H1 (cell line): ENCODE measurements around the gene PRXL2B. TPM values are rescaled to one million over a fixed set of nuclear protein-coding genes. Genes with fewer than 3 reads are reported as not detected.
A peak's percentile ranks its signal among the peaks of the same experiment; 100 is the strongest.

ENCODE experiments used
- CTCF ChIA-PET: fragments of 300-600 bp; sonication (Branson Sonifier 250); formaldehyde crosslinking; loops from one replicate; lab custom pipeline; 2021; ENCODE audit not compliant: partially characterized antibody; lab: Charles Lee
- POLR2A ChIA-PET: fragments of 300-600 bp; sonication (Branson Sonifier 250); formaldehyde crosslinking; loops from one replicate; lab custom pipeline; 2021; ENCODE audit warnings: inconsistent platforms; ENCODE audit not compliant: partially characterized antibody; lab: Charles Lee
- DNase-seq, 2 experiments: peaks; one replicate each; pipeline versions ENCODE4 v3.0.0 to v3.0.0-alpha.2; 2010 to 2022; ENCODE audit warnings: low spot score in 2 of 2, low read depth in 1 of 2, mixed read lengths in 1 of 2
- FAIRE-seq: peaks from 2 replicates; lab custom pipeline; 2011; peaks lifted over from hg19 to GRCh38; lab: Jason Lieb, UNC
- H2AFZ ChIP-seq: 2 replicates; pipeline ENCODE4 v1.8.1; 2012; ENCODE audit warnings: low read length, inconsistent platforms
- H2AK5ac ChIP-seq: 2 replicates; pipeline ENCODE4 v1.6.1; 2013; ENCODE audit warnings: low read depth, low read length
- H2BK120ac ChIP-seq: replicated peaks from 2 replicates; pipeline ENCODE3; 2013; ENCODE audit warnings: low read depth, low read length, inconsistent platforms
- H2BK12ac ChIP-seq: 2 replicates; pipeline ENCODE4 v1.6.1; 2013; ENCODE audit warnings: low read depth, low read length
- H2BK15ac ChIP-seq: 2 replicates; pipeline ENCODE4 v1.6.1; 2013; ENCODE audit warnings: low read length
- H2BK20ac ChIP-seq: 2 replicates; pipeline ENCODE4 v1.6.1; 2013; ENCODE audit warnings: low read length
- H2BK5ac ChIP-seq: 2 replicates; pipeline ENCODE4 v1.6.1; 2013; ENCODE audit warnings: low read depth, low read length
- H3K14ac ChIP-seq: 2 replicates; pipeline ENCODE4 v1.6.1; 2013; ENCODE audit warnings: inconsistent platforms; ENCODE audit not compliant: insufficient read length
- H3K18ac ChIP-seq: 2 replicates; pipeline ENCODE4 v1.6.1; 2013; ENCODE audit warnings: low read length; ENCODE audit errors: extremely low read depth
- H3K23ac ChIP-seq: 2 replicates; pipeline ENCODE4 v1.6.1; 2013; ENCODE audit warnings: inconsistent platforms; ENCODE audit not compliant: insufficient read length
- H3K23me2 ChIP-seq: 2 replicates; pipeline ENCODE4 v1.6.1; 2013; ENCODE audit warnings: low read depth, low read length
- H3K27ac ChIP-seq: 2 replicates; pipeline ENCODE4 v1.6.1; 2011; ENCODE audit warnings: low read depth, low read length, inconsistent platforms
- H3K27me3 ChIP-seq, 4 experiments: replicated peaks in 1 of 4; 1 replicate in 1 of 4; 2 replicates in 3 of 4; pipeline versions ENCODE4 v1.6.1 to v1.8.1; 2011 to 2013; ENCODE audit warnings: low read length in 3 of 4, mild to moderate bottlenecking in 3 of 4, inconsistent platforms in 2 of 4, mixed read lengths in 2 of 4, moderate library complexity in 1 of 4; ENCODE audit not compliant: control insufficient read depth in 3 of 4, insufficient read depth in 3 of 4; ENCODE audit errors: extremely low read depth in 1 of 4
- H3K36me3 ChIP-seq, 4 experiments: 2 replicates each; pipeline versions ENCODE4 v1.6.1 to v1.8.1; 2011 to 2013; ENCODE audit warnings: mild to moderate bottlenecking in 4 of 4, low read length in 3 of 4, moderate library complexity in 2 of 4, control low read depth in 1 of 4, inconsistent platforms in 1 of 4; ENCODE audit not compliant: insufficient read depth in 4 of 4, control insufficient read depth in 2 of 4
- H3K4ac ChIP-seq: replicated peaks from 2 replicates; pipeline ENCODE3; 2013; ENCODE audit warnings: low read length, low read depth, mixed read lengths, inconsistent platforms; ENCODE audit not compliant: insufficient read length
- H3K4me1 ChIP-seq, 4 experiments: replicated peaks in 1 of 4; 1 replicate in 1 of 4; 2 replicates in 3 of 4; pipeline versions ENCODE4 v1.6.1 to v1.8.1; 2011 to 2013; ENCODE audit warnings: low read length in 3 of 4, inconsistent platforms in 2 of 4, mixed read lengths in 1 of 4; ENCODE audit not compliant: insufficient read depth in 4 of 4, control insufficient read depth in 3 of 4
- H3K4me2 ChIP-seq, 2 experiments: 2 replicates each; pipeline versions ENCODE4 v1.6.1 to v1.8.1; 2011 to 2013; ENCODE audit warnings: low read depth in 2 of 2, low read length in 2 of 2, control low read depth in 1 of 2, inconsistent platforms in 1 of 2, mild to moderate bottlenecking in 1 of 2; ENCODE audit not compliant: insufficient read depth in 1 of 2
- H3K4me3 ChIP-seq, 4 experiments: fragments of 200-600, 300-600 bp in 1 of 4; sonication (generic), shearing (Covaris generic), sonication (Bioruptor Twin) in 1 of 4; 2 replicates each; pipeline versions ENCODE4 v1.5.1 to v1.8.1; 2011 to 2016; ENCODE audit warnings: low read length in 4 of 4, low read depth in 3 of 4, control low read depth in 2 of 4, inconsistent platforms in 2 of 4, mild to moderate bottlenecking in 2 of 4, mixed read lengths in 1 of 4, moderate library complexity in 1 of 4; ENCODE audit not compliant: insufficient read depth in 2 of 4; ENCODE audit errors: extremely low read depth in 1 of 4
- H3K56ac ChIP-seq: replicated peaks from 2 replicates; pipeline ENCODE3; 2013; ENCODE audit warnings: low read depth, mild to moderate bottlenecking, mixed read lengths, low read length, inconsistent platforms; ENCODE audit not compliant: insufficient read length
- H3K79me1 ChIP-seq: 2 replicates; pipeline ENCODE4 v1.6.1; 2013; ENCODE audit warnings: low read depth, low read length, control low read depth
- H3K79me2 ChIP-seq, 2 experiments: 2 replicates each; pipeline versions ENCODE4 v1.6.1 to v1.8.1; 2012 to 2013; ENCODE audit warnings: low read length in 2 of 2, mild to moderate bottlenecking in 2 of 2, inconsistent platforms in 1 of 2; ENCODE audit not compliant: insufficient read depth in 2 of 2, control insufficient read depth in 1 of 2
- H3K9ac ChIP-seq, 4 experiments: replicated peaks in 1 of 4; 1 replicate in 1 of 4; 2 replicates in 3 of 4; pipeline versions ENCODE4 v1.6.1 to v1.8.1; 2011 to 2013; ENCODE audit warnings: low read depth in 3 of 4, low read length in 3 of 4, control low read depth in 2 of 4, mild to moderate bottlenecking in 2 of 4, moderate library complexity in 2 of 4, inconsistent platforms in 1 of 4; ENCODE audit errors: extremely low read depth in 1 of 4
- H3K9me3 ChIP-seq, 2 experiments: 2 replicates each; pipeline versions ENCODE4 v1.6.1 to v1.8.1; 2012 to 2013; ENCODE audit warnings: mild to moderate bottlenecking in 2 of 2, moderate library complexity in 2 of 2, control low read depth in 1 of 2, inconsistent platforms in 1 of 2, low read depth in 1 of 2, low read length in 1 of 2, mixed read lengths in 1 of 2; ENCODE audit not compliant: insufficient read depth in 2 of 2
- H4K20me1 ChIP-seq, 2 experiments: replicated peaks in 1 of 2; 2 replicates each; pipeline versions ENCODE3 to v1.8.1; 2011 to 2013; ENCODE audit warnings: inconsistent platforms in 2 of 2, low read length in 2 of 2, mild to moderate bottlenecking in 1 of 2; ENCODE audit not compliant: insufficient read depth in 2 of 2, control insufficient read depth in 1 of 2
- H4K5ac ChIP-seq: 2 replicates; pipeline ENCODE4 v1.6.1; 2013; ENCODE audit warnings: low read length, low read depth, mixed read lengths, inconsistent platforms; ENCODE audit not compliant: insufficient read length
- H4K8ac ChIP-seq: 2 replicates; pipeline ENCODE4 v1.8.0; 2013; ENCODE audit warnings: mild to moderate bottlenecking, moderate library complexity, low read length, inconsistent platforms; ENCODE audit not compliant: insufficient read depth; ENCODE audit errors: extremely low read depth
- H4K91ac ChIP-seq: replicated peaks from 2 replicates; pipeline ENCODE3; 2013; ENCODE audit warnings: low read length, mixed read lengths, inconsistent platforms; ENCODE audit not compliant: insufficient read length
- WGBS, 2 experiments: shearing (Covaris generic) in 1 of 2; methylation state at CpG; one replicate each; pipeline versions ENCODE4 v1.1.6 to v1.1.7; 2013 to 2015; ENCODE audit warnings: low lambda C conversion rate in 2 of 2, mixed read lengths in 2 of 2, inconsistent platforms in 1 of 2, low coverage in 1 of 2, missing lambda C conversion rate in 1 of 2; ENCODE audit not compliant: insufficient replicate concordance in 2 of 2, insufficient coverage in 1 of 2, insufficient read length in 1 of 2; ENCODE audit errors: extremely low coverage in 1 of 2, missing lambda C conversion rate in 1 of 2; 5-methylcytosine and 5-hydroxymethylcytosine counted together
- polyA plus RNA-seq, 7 experiments: library from polyadenylated mRNA; depleted of rRNA in 3 of 7; stranded (reverse) in 5 of 7; unstranded in 2 of 7; fragments of >200 nt in 5 of 7; fragments of 200-250 nt in 2 of 7; gene quantifications; 1 replicate in 5 of 7; 2 replicates in 1 of 7; 4 replicates in 1 of 7; pipeline versions ENCODE4 v1.2.1 to v1.2.3, GENCODE V29; 2011 to 2013; ENCODE audit warnings: missing spikeins in 2 of 7, mixed read lengths in 2 of 7
- total RNA-seq: library from RNA; stranded (reverse); fragmentation: NEBNext Ultra II Directional; extraction: Animal tissue kit (Norgen Biotek cat#: 25700); gene quantifications from 2 replicates; pipeline ENCODE4 v1.2.1, GENCODE V29; 2021

PRXL2B gene
- total and polyA plus RNA-seq, 2 of the 8 experiments (the other 6 are each of a cell fraction or from before 2014, with no cell fraction given), result 35.3 to 46.0 TPM

GRCh38 chr1:2570332-2570731, 16.2 kb upstream of the PRXL2B start:
- Histone ChIP-seq H3K27ac (no peak overlapping the region), H3K4me1 (no peaks in the 10 kb centered on the region), H3K4me2 (no peak overlapping the region), H3K4ac (no peak overlapping the region), H3K23me2 (no peaks in the 10 kb centered on the region), H3K79me1 (no peaks in the 10 kb centered on the region), H2BK12ac (0 out of 2 replicates have a peak overlapping the region, but pooled peaks have one; percentile 39), H2AFZ (no peak overlapping the region), H2BK120ac (no peak overlapping the region), H3K4me3 (no peak overlapping the region), H3K14ac (no peak overlapping the region), H2BK5ac (no peak overlapping the region), H3K79me2 (no peaks in the 10 kb centered on the region), H4K8ac (no peak overlapping the region), H2BK20ac (no peak overlapping the region), H3K9ac (no peak overlapping the region), H3K23ac (no peak overlapping the region), H4K91ac (no peak overlapping the region), H3K18ac (no peak overlapping the region), H4K5ac (no peak overlapping the region), H4K20me1 (no peaks in the 10 kb centered on the region), H3K9me3 (peaks cover 5 to 8% of the 10 kb centered on the region in 2 experiments), H3K27me3 (no peaks in the 10 kb centered on the region), H2BK15ac (no peak overlapping the region), H3K36me3 (no peaks in the 10 kb centered on the region), H3K56ac (no peak overlapping the region), H2AK5ac (no peak overlapping the region)
- CTCF ChIA-PET, result interaction anchor here (5.1 kb wide), 1 partner anchor 8 kb away, joined by 33 read pairs; no protein-coding TSS in a partner anchor
- POLR2A ChIA-PET, result no interaction called here
- DNase-seq (no peak), FAIRE-seq (no peak)
- 87% methylated on average over 16 of the region's 17 CpGs; no CpG with 5 or more reads in 1 of the 2 experiments for WGBS, 2 experiments
